Stimulated activated CD4-positive, alpha-beta T cell treated with anti-CD3 and anti-CD28 coated beads, Interleukin-1b, Interleukin-23, amount 100 ng/mL, for 1 hour (primary cell): ENCODE measurements around the gene FIZ1.

Experiments
- DNase-seq, 2 donors: peaks; one replicate each; pipeline ENCODE4 v3.0.0-alpha.2; 2020; ENCODE audit warnings: low read depth in 2 of 2

FIZ1 gene

DNA sequence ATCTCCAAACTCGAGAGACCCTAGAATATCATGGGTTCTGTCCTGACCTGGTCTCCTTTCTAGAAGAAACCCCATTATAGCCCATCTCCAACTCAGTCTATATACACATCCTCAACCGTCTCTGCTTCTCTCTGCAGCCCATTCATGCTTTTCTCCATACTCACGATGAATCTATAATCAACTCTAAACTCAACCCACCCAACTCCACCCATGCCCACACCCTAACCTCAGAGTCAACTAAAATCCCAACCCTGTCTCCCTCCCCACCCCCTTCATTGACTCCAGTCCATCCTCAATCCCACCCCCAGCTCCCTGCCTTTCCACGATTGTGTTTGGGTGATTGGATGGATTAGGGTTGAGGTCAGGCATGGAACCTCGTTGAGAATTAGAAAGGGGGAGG lies 55.8 kb downstream of the FIZ1 start:
- DNase-seq: no peak

DNA sequence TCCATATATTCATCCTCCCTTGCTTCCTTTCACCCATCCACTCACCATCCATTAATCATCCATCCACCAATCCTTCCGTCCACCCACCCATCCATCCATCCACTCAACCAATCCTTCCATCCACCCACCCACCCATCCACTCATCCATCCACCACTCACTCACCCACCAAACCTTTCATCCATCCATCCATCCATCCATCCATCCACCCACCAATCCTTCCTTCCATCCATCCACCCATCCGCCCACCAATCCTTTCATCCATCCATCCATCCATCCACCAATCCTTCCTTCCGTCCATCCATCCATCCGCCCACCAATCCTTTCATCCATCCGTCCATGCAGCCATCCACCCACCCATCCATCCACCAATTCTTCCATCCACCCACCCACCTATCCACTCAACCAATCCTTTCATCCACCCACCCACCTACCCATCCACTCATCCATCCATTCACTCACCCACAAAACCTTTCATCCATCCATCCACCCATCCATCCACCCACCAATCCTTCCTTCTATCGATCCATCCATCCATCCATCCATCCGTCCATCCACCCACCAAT lies 56.9 kb downstream of the FIZ1 start:
- no peak for DNase-seq
